Right lobe of liver (tissue), 4 donors: ENCODE measurements around the gene MOCOS.

Experiments
- POLR2A ChIP-seq: fragments of 450-650 bp; IDR thresholded peaks from one replicate; pipeline ENCODE4 v1.6.1; 2017; ENCODE audit warnings: antibody characterized with exemption, mild to moderate bottlenecking
- TF ChIP-seq, protein P1 (sequence below), 4 donors: fragments of 200-600 bp in 3 of 4; fragments of 450-650 bp in 1 of 4; IDR thresholded peaks; one replicate each; pipeline versions ENCODE4 v1.5.1 to v1.8.0; 2016 to 2022; ENCODE audit warnings: antibody characterized with exemption in 4 of 4, mild to moderate bottlenecking in 2 of 4
- donor health status: DM: no; HTN: no; CAD: no.
- donor health status: DM: no; HTN: no; CAD: no.
- donor health status: DM: no; HTN: yes; CAD: no.

DNA sequence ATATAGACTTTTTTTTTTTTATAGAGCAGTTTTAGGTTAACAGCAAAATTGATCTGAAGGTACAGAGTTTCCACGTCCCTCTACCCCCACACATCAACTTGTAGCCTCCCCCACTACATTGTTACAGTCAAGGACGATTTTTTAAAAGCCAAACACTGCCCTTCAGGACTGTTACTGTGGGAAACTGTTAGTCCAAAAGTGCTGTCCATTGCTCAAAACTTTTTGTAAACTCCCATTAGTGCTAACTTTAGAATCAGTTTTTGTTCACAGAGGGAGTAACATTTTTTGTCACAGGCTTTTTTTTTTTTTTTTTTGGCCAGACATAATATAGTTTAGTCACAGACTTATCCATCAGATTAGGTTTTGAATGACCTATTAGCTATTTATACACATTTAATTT lies 33.5 kb upstream of the MOCOS start:
- TF ChIP-seq, protein P1, sequence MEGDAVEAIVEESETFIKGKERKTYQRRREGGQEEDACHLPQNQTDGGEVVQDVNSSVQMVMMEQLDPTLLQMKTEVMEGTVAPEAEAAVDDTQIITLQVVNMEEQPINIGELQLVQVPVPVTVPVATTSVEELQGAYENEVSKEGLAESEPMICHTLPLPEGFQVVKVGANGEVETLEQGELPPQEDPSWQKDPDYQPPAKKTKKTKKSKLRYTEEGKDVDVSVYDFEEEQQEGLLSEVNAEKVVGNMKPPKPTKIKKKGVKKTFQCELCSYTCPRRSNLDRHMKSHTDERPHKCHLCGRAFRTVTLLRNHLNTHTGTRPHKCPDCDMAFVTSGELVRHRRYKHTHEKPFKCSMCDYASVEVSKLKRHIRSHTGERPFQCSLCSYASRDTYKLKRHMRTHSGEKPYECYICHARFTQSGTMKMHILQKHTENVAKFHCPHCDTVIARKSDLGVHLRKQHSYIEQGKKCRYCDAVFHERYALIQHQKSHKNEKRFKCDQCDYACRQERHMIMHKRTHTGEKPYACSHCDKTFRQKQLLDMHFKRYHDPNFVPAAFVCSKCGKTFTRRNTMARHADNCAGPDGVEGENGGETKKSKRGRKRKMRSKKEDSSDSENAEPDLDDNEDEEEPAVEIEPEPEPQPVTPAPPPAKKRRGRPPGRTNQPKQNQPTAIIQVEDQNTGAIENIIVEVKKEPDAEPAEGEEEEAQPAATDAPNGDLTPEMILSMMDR (IDR thresholded peaks at IDR 0.05): no peak
- no peak for TF ChIP-seq POLR2A
